Loucy (cell line): ENCODE measurements around the gene CRTAC1.

ENCODE experiments used
- H2AFZ ChIP-seq: fragments of 200-600 bp; sonication (generic); 2 replicates; pipeline ENCODE4 v1.6.0; 2016; ENCODE audit warnings: antibody characterized with exemption, mild to moderate bottlenecking, low read length, moderate library complexity
- H3F3A ChIP-seq: fragments of 200-600 bp; 2 replicates; pipeline ENCODE4 v1.6.0; 2016; ENCODE audit warnings: antibody characterized with exemption, low read depth, mild to moderate bottlenecking
- H3K27me3 ChIP-seq: fragments of 200-600 bp; sonication (generic); 2 replicates; pipeline ENCODE4 v1.6.1; 2014; ENCODE audit warnings: low read length, mild to moderate bottlenecking; ENCODE audit not compliant: insufficient read depth, poor library complexity, severe bottlenecking
- H3K36me3 ChIP-seq: fragments of 200-600 bp; sonication (generic); 2 replicates; pipeline ENCODE4 v1.6.1; 2016; ENCODE audit warnings: low read length; ENCODE audit not compliant: insufficient read depth
- H3K4me1 ChIP-seq: fragments of 200-600 bp; sonication (generic); 2 replicates; pipeline ENCODE4 v1.5.1; 2014; ENCODE audit warnings: low read length, mild to moderate bottlenecking; ENCODE audit not compliant: insufficient read depth, poor library complexity, severe bottlenecking
- H3K4me2 ChIP-seq: fragments of 200-600 bp; sonication (generic); 2 replicates; pipeline ENCODE4 v1.6.0; 2014; ENCODE audit warnings: antibody characterized with exemption, low read length, low read depth, mild to moderate bottlenecking; ENCODE audit not compliant: poor library complexity, severe bottlenecking
- H3K4me3 ChIP-seq: fragments of 200-600 bp; sonication (generic); 2 replicates; pipeline ENCODE4 v1.5.1; 2014; ENCODE audit warnings: low read length, mild to moderate bottlenecking, mixed read lengths; ENCODE audit not compliant: poor library complexity, severe bottlenecking
- H3K79me2 ChIP-seq: fragments of 200-600 bp; sonication (generic); 2 replicates; pipeline ENCODE4 v1.6.1; 2014; ENCODE audit warnings: low read length; ENCODE audit not compliant: insufficient read depth
- H3K9ac ChIP-seq: fragments of 200-600 bp; sonication (generic); 2 replicates; pipeline ENCODE4 v1.6.0; 2014; ENCODE audit warnings: mild to moderate bottlenecking, low read depth, low read length, moderate library complexity; ENCODE audit not compliant: poor library complexity, severe bottlenecking
- H3K9me2 ChIP-seq: fragments of 200-600 bp; sonication (generic); replicated peaks from 2 replicates; pipeline ENCODE4 v1.6.1; 2016; ENCODE audit warnings: low read depth, low read length, mixed read lengths
- H3K9me3 ChIP-seq: fragments of 200-600 bp; sonication (generic); 2 replicates; pipeline ENCODE4 v1.6.1; 2014; ENCODE audit warnings: mild to moderate bottlenecking, antibody characterized with exemption, low read length, low read depth; ENCODE audit not compliant: insufficient read depth
- H4K20me1 ChIP-seq: fragments of 200-600 bp; sonication (generic); 2 replicates; pipeline ENCODE4 v1.6.0; 2014; ENCODE audit warnings: antibody characterized with exemption, low read length, mild to moderate bottlenecking; ENCODE audit not compliant: insufficient read depth, poor library complexity, severe bottlenecking
- EZH2phosphoT487 ChIP-seq: fragments of 200-600 bp; IDR thresholded peaks from 2 replicates; pipeline ENCODE4 v1.6.1; 2018; ENCODE audit warnings: antibody characterized with exemption, mild to moderate bottlenecking, moderate library complexity, borderline replicate concordance
- TF ChIP-seq, protein P1 (sequence below): fragments of 200-600 bp; sonication (generic); conservative IDR thresholded peaks from 2 replicates; pipeline ENCODE4 v1.5.1; 2014; ENCODE audit warnings: mild to moderate bottlenecking, antibody characterized with exemption, low read length

The CRTAC1 gene

DNA sequence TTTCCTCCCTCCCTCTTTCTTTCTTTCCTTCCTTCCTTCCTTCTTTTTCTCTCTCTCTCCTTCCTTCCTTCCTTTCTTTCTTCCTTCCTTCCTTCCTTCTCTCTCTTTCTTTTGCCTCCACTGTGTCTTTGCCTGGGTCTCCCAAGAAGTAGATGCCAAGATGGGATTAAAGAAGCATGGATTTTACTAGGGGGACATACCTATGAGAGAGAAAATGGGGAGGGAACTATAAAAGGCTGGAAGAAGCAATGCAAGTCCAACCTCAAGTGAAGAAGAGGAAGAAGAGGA is 33.3 kb upstream of the CRTAC1 start:
- H3F3A ChIP-seq = no peaks in the 10 kb centered on the region
- H3K4me3 ChIP-seq = no peak overlapping the region
- H2AFZ ChIP-seq = no peak overlapping the region
- no peaks in the 10 kb centered on the region for H3K79me2 ChIP-seq
- H3K9me3 ChIP-seq = no peaks in the 10 kb centered on the region
- H3K9ac ChIP-seq = no peak overlapping the region
- no peak for TF ChIP-seq EZH2phosphoT487
- TF ChIP-seq, protein P1, sequence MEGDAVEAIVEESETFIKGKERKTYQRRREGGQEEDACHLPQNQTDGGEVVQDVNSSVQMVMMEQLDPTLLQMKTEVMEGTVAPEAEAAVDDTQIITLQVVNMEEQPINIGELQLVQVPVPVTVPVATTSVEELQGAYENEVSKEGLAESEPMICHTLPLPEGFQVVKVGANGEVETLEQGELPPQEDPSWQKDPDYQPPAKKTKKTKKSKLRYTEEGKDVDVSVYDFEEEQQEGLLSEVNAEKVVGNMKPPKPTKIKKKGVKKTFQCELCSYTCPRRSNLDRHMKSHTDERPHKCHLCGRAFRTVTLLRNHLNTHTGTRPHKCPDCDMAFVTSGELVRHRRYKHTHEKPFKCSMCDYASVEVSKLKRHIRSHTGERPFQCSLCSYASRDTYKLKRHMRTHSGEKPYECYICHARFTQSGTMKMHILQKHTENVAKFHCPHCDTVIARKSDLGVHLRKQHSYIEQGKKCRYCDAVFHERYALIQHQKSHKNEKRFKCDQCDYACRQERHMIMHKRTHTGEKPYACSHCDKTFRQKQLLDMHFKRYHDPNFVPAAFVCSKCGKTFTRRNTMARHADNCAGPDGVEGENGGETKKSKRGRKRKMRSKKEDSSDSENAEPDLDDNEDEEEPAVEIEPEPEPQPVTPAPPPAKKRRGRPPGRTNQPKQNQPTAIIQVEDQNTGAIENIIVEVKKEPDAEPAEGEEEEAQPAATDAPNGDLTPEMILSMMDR = no peak
- H3K4me2 ChIP-seq = no peak overlapping the region
- no peaks in the 10 kb centered on the region for H3K36me3 ChIP-seq
- no peaks in the 10 kb centered on the region for H4K20me1 ChIP-seq
- no peaks in the 10 kb centered on the region for H3K9me2 ChIP-seq
- no peaks in the 10 kb centered on the region for H3K4me1 ChIP-seq
- H3K27me3 ChIP-seq = no peaks in the 10 kb centered on the region

DNA sequence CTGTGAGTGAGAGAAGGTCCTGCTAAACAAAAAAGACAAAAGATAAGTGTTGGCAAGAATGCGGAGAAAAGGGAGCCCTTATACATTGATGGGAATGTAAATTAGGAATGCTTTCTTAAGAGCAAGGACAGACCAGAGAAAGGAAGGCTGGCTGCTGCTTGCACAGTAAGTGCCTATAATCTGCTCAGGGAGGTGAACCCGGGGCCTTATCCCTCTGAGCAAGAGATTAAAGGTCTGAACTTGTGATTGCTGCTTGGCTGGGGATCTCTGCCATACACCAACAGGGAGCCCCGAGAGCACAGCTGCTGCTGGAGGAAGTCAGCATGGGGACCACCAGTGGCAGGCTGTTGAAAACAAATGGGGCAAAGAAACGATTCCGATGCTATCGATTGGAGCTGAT is 32.0 kb upstream of the CRTAC1 start:
- Histone ChIP-seq H4K20me1 (no peaks in the 10 kb centered on the region), H3F3A (no peaks in the 10 kb centered on the region), H3K27me3 (no peaks in the 10 kb centered on the region), H3K79me2 (no peaks in the 10 kb centered on the region), H3K9me2 (no peaks in the 10 kb centered on the region), H3K4me3 (no peak overlapping the region), H3K9me3 (no peaks in the 10 kb centered on the region), H3K4me2 (no peak overlapping the region), H3K4me1 (no peaks in the 10 kb centered on the region), H2AFZ (no peak overlapping the region), H3K36me3 (no peaks in the 10 kb centered on the region), H3K9ac (no peak overlapping the region)
- TF ChIP-seq, protein P1 = no peak
- no peak for TF ChIP-seq EZH2phosphoT487

DNA sequence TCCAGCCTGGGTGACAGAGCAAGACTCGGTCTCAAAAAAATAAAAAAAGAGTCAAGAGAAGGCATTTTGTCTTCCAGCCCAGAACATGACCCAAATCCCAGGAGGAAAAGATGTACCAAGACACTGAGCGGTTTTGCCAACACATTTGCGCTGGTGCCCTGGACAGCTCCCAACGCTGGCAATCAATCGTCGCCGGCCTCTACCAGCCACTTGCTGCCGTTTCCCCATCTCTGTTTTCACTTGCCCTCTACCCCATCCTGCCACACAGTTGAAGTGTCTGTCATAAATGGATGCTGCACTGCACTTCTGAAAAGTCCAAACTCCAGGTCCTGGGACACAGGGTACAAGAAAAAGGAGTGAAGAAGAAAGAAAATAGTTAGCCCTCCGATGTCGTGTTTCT is 29.7 kb upstream of the CRTAC1 start:
- no peaks in the 10 kb centered on the region for H3K79me2 ChIP-seq
- no peaks in the 10 kb centered on the region for H3K4me1 ChIP-seq
- no peak overlapping the region for H3K4me2 ChIP-seq
- no peaks in the 10 kb centered on the region for H3K9me3 ChIP-seq
- H3K9ac ChIP-seq = no peak overlapping the region
- no peak overlapping the region for H2AFZ ChIP-seq
- TF ChIP-seq EZH2phosphoT487 = no peak
- TF ChIP-seq, protein P1 = no peak
- H3K9me2 ChIP-seq = no peaks in the 10 kb centered on the region
- no peaks in the 10 kb centered on the region for H3K27me3 ChIP-seq
- no peaks in the 10 kb centered on the region for H3K36me3 ChIP-seq
- no peak overlapping the region for H3K4me3 ChIP-seq
- H4K20me1 ChIP-seq = no peaks in the 10 kb centered on the region
- H3F3A ChIP-seq = no peaks in the 10 kb centered on the region
